Measurements from ENCODE around the gene MTHFD2. TPM values are rescaled to one million over a fixed set of nuclear protein-coding genes. Genes with fewer than 3 reads are reported as not detected.

MTHFD2 gene
- total and polyA plus RNA-seq, 2 of the 8 experiments (the other 6 are each of a cell fraction or from before 2014, with no cell fraction given), result 99.5 to 291 TPM

DNA sequence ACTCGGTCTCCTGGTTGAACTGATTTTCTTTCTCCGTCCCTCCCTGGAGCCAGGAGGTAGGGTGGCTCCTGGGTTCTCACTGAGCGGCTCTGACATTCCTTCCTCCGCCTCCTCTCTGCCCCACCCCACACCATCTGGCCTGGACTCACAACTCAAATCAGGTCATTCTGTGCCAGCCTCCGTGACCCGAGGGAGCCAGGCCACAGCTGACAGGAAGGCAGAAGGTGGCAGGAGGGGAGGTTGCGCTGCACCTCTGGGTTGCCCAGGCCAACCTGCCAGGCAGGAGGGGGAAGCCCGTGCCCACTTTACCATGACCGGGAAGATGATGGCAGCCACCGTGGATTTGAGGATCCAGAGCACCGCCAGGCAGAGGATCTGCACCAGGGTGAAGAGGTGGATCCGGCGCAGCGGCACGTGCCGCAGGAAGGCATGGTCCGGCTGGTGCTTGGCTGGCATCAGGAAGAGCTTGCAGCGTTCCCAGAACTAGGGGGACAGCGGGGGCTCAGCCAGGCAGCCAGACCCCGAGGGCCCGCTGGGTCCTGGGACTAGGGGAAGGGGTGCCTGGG, 28.3 kb downstream of the MTHFD2 start (continued):
- TF ChIP-seq, protein P1, sequence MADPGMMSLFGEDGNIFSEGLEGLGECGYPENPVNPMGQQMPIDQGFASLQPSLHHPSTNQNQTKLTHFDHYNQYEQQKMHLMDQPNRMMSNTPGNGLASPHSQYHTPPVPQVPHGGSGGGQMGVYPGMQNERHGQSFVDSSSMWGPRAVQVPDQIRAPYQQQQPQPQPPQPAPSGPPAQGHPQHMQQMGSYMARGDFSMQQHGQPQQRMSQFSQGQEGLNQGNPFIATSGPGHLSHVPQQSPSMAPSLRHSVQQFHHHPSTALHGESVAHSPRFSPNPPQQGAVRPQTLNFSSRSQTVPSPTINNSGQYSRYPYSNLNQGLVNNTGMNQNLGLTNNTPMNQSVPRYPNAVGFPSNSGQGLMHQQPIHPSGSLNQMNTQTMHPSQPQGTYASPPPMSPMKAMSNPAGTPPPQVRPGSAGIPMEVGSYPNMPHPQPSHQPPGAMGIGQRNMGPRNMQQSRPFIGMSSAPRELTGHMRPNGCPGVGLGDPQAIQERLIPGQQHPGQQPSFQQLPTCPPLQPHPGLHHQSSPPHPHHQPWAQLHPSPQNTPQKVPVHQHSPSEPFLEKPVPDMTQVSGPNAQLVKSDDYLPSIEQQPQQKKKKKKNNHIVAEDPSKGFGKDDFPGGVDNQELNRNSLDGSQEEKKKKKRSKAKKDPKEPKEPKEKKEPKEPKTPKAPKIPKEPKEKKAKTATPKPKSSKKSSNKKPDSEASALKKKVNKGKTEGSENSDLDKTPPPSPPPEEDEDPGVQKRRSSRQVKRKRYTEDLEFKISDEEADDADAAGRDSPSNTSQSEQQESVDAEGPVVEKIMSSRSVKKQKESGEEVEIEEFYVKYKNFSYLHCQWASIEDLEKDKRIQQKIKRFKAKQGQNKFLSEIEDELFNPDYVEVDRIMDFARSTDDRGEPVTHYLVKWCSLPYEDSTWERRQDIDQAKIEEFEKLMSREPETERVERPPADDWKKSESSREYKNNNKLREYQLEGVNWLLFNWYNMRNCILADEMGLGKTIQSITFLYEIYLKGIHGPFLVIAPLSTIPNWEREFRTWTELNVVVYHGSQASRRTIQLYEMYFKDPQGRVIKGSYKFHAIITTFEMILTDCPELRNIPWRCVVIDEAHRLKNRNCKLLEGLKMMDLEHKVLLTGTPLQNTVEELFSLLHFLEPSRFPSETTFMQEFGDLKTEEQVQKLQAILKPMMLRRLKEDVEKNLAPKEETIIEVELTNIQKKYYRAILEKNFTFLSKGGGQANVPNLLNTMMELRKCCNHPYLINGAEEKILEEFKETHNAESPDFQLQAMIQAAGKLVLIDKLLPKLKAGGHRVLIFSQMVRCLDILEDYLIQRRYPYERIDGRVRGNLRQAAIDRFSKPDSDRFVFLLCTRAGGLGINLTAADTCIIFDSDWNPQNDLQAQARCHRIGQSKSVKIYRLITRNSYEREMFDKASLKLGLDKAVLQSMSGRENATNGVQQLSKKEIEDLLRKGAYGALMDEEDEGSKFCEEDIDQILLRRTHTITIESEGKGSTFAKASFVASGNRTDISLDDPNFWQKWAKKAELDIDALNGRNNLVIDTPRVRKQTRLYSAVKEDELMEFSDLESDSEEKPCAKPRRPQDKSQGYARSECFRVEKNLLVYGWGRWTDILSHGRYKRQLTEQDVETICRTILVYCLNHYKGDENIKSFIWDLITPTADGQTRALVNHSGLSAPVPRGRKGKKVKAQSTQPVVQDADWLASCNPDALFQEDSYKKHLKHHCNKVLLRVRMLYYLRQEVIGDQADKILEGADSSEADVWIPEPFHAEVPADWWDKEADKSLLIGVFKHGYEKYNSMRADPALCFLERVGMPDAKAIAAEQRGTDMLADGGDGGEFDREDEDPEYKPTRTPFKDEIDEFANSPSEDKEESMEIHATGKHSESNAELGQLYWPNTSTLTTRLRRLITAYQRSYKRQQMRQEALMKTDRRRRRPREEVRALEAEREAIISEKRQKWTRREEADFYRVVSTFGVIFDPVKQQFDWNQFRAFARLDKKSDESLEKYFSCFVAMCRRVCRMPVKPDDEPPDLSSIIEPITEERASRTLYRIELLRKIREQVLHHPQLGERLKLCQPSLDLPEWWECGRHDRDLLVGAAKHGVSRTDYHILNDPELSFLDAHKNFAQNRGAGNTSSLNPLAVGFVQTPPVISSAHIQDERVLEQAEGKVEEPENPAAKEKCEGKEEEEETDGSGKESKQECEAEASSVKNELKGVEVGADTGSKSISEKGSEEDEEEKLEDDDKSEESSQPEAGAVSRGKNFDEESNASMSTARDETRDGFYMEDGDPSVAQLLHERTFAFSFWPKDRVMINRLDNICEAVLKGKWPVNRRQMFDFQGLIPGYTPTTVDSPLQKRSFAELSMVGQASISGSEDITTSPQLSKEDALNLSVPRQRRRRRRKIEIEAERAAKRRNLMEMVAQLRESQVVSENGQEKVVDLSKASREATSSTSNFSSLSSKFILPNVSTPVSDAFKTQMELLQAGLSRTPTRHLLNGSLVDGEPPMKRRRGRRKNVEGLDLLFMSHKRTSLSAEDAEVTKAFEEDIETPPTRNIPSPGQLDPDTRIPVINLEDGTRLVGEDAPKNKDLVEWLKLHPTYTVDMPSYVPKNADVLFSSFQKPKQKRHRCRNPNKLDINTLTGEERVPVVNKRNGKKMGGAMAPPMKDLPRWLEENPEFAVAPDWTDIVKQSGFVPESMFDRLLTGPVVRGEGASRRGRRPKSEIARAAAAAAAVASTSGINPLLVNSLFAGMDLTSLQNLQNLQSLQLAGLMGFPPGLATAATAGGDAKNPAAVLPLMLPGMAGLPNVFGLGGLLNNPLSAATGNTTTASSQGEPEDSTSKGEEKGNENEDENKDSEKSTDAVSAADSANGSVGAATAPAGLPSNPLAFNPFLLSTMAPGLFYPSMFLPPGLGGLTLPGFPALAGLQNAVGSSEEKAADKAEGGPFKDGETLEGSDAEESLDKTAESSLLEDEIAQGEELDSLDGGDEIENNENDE (IDR thresholded peaks at IDR 0.05; ENCODE audit: insufficient replicate concordance, low read length), result no peak
- TF ChIP-seq RXRA (IDR thresholded peaks at IDR 0.05; ENCODE audit: insufficient read depth, low read depth, low read length) (no peak), RBBP5 (IDR thresholded peaks at IDR 0.05; ENCODE audit: borderline replicate concordance, low read depth, low read length) (no peak), TBP (IDR thresholded peaks at IDR 0.05; ENCODE audit: low read depth, low read length) (no peak), SRF (IDR thresholded peaks at IDR 0.05; ENCODE audit: low read depth, low read length) (no peak), PHF8 (conservative IDR thresholded peaks at IDR 0.05; ENCODE audit: low read depth, low read length) (no peak), TAF7 (optimal IDR thresholded peaks at IDR 0.05; ENCODE audit: borderline replicate concordance, low read depth, low read length) (no peak), EP300 (IDR thresholded peaks at IDR 0.05; ENCODE audit: borderline replicate concordance in 1 of 2, low read depth in 2 of 2, low read length in 2 of 2) (no peak)
- TF ChIP-seq, protein P2, sequence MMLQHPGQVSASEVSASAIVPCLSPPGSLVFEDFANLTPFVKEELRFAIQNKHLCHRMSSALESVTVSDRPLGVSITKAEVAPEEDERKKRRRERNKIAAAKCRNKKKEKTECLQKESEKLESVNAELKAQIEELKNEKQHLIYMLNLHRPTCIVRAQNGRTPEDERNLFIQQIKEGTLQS (IDR thresholded peaks at IDR 0.05; ENCODE audit: insufficient read depth, low read depth, low read length), result no peak
- TF ChIP-seq, protein P3, sequence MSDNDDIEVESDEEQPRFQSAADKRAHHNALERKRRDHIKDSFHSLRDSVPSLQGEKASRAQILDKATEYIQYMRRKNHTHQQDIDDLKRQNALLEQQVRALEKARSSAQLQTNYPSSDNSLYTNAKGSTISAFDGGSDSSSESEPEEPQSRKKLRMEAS (IDR thresholded peaks at IDR 0.05), result no peak
